Activated T-helper 17 cell treated with anti-CD3 and anti-CD28 coated beads, Interleukin-2, amount 50 U/mL, for 72 hours (primary cell): ENCODE results near the gene PHGDH. TPM values are rescaled to one million over a fixed set of nuclear protein-coding genes. Genes with fewer than 3 reads are reported as not detected.
A peak's percentile ranks its signal among the peaks of the same experiment; 100 is the strongest.

Source experiments
- ATAC-seq: fragments of 150-1000 bp; cut with Tn5 transposase; replicated peaks from 2 replicates; pipeline ENCODE4 v1.10.0; 2021; ENCODE audit warnings: mild to moderate bottlenecking, moderate library complexity
- H3K27ac Mint-ChIP-seq: one replicate; pipeline ENCODE4 v1.8.0; 2022; ENCODE audit warnings: mixed read lengths
- H3K27me3 Mint-ChIP-seq: one replicate; pipeline ENCODE4 v1.8.0; 2022; ENCODE audit warnings: mixed read lengths
- H3K36me3 Mint-ChIP-seq: one replicate; pipeline ENCODE4 v1.8.0; 2022; ENCODE audit warnings: low read depth, mild to moderate bottlenecking, mixed read lengths
- H3K4me1 Mint-ChIP-seq: one replicate; pipeline ENCODE4 v1.8.0; 2022; ENCODE audit warnings: mixed read lengths
- H3K4me3 Mint-ChIP-seq: one replicate; pipeline ENCODE4 v1.8.0; 2022; ENCODE audit warnings: mild to moderate bottlenecking, mixed read lengths
- H3K9me3 Mint-ChIP-seq: one replicate; pipeline ENCODE4 v1.8.0; 2022; ENCODE audit warnings: mixed read lengths
- total RNA-seq, 2 donors: library from RNA; stranded (reverse); gene quantifications; one replicate each; pipeline ENCODE4 v1.2.3, GENCODE V29; 2022

Gene PHGDH
- total RNA-seq, 2 donors from 2014 or later = 11.6 to 27.5 TPM

- Mint-ChIP-seq H3K4me1 (peaks cover 4% of the 10 kb centered on the region), H3K27ac (no peak overlapping the region), H3K9me3 (no peaks in the 10 kb centered on the region), H3K36me3 (no peaks in the 10 kb centered on the region), H3K27me3 (peaks cover 33% of the 10 kb centered on the region), H3K4me3 (peak overlapping the region; percentile 72)
- no peak for ATAC-seq
Measured at GRCh38 chr1:119713039-119713748, 1.5 kb downstream of the PHGDH start.

GRCh38 chr1:119713749-119714456 lies 2.2 kb downstream of the PHGDH start:
- Mint-ChIP-seq H3K4me1 (peaks cover 4% of the 10 kb centered on the region), H3K36me3 (no peaks in the 10 kb centered on the region), H3K27me3 (peaks cover 33% of the 10 kb centered on the region), H3K9me3 (no peaks in the 10 kb centered on the region), H3K27ac (no peak overlapping the region), H3K4me3 (peak overlapping the region; percentile 72)
- ATAC-seq = no peak

- Mint-ChIP-seq H3K27ac (no peak overlapping the region), H3K4me1 (peaks cover 4% of the 10 kb centered on the region), H3K27me3 (peaks cover 33% of the 10 kb centered on the region), H3K36me3 (no peaks in the 10 kb centered on the region), H3K9me3 (no peaks in the 10 kb centered on the region), H3K4me3 (peak overlapping the region; percentile 72)
- no peak for ATAC-seq
Measured at GRCh38 chr1:119714583-119714982, 2.8 kb downstream of the PHGDH start.

GRCh38 chr1:119715542-119715941 lies 3.8 kb downstream of the PHGDH start:
- Mint-ChIP-seq H3K4me1 (peaks cover 4% of the 10 kb centered on the region), H3K27ac (no peak overlapping the region), H3K9me3 (no peaks in the 10 kb centered on the region), H3K27me3 (peaks cover 31% of the 10 kb centered on the region), H3K36me3 (no peaks in the 10 kb centered on the region), H3K4me3 (no peak overlapping the region)
- ATAC-seq = no peak

GRCh38 chr1:119718409-119718808 lies 6.7 kb downstream of the PHGDH start:
- ATAC-seq = no peak
- Mint-ChIP-seq H3K36me3 (no peaks in the 10 kb centered on the region), H3K4me3 (no peak overlapping the region), H3K27ac (no peak overlapping the region), H3K4me1 (no peaks in the 10 kb centered on the region), H3K9me3 (no peaks in the 10 kb centered on the region), H3K27me3 (peaks cover 14% of the 10 kb centered on the region)

GRCh38 chr1:119718972-119719371 lies 7.2 kb downstream of the PHGDH start:
- no peak for ATAC-seq
- no peaks in the 10 kb centered on the region for H3K36me3 Mint-ChIP-seq
- H3K27me3 Mint-ChIP-seq = peaks cover 11% of the 10 kb centered on the region
- H3K9me3 Mint-ChIP-seq = no peaks in the 10 kb centered on the region
- no peak overlapping the region for H3K27ac Mint-ChIP-seq
- H3K4me1 Mint-ChIP-seq = no peaks in the 10 kb centered on the region
- H3K4me3 Mint-ChIP-seq = no peak overlapping the region

GRCh38 chr1:119720866-119721440 lies 9.2 kb downstream of the PHGDH start:
- H3K4me3 Mint-ChIP-seq = no peak overlapping the region
- no peak overlapping the region for H3K27ac Mint-ChIP-seq
- H3K27me3 Mint-ChIP-seq = no peaks in the 10 kb centered on the region
- H3K4me1 Mint-ChIP-seq = no peaks in the 10 kb centered on the region
- no peaks in the 10 kb centered on the region for H3K9me3 Mint-ChIP-seq
- ATAC-seq = no peak
- no peaks in the 10 kb centered on the region for H3K36me3 Mint-ChIP-seq

GRCh38 chr1:119721896-119722295 lies 10.2 kb downstream of the PHGDH start:
- H3K36me3 Mint-ChIP-seq = no peaks in the 10 kb centered on the region
- no peaks in the 10 kb centered on the region for H3K4me1 Mint-ChIP-seq
- no peaks in the 10 kb centered on the region for H3K27me3 Mint-ChIP-seq
- no peak for ATAC-seq
- H3K9me3 Mint-ChIP-seq = no peaks in the 10 kb centered on the region
- H3K27ac Mint-ChIP-seq = no peak overlapping the region
- H3K4me3 Mint-ChIP-seq = no peak overlapping the region

GRCh38 chr1:119724611-119725218 lies 13.0 kb downstream of the PHGDH start:
- Mint-ChIP-seq H3K27ac (no peak overlapping the region), H3K27me3 (no peaks in the 10 kb centered on the region), H3K4me1 (no peaks in the 10 kb centered on the region), H3K4me3 (no peak overlapping the region), H3K36me3 (no peaks in the 10 kb centered on the region), H3K9me3 (no peaks in the 10 kb centered on the region)
- no peak for ATAC-seq

GRCh38 chr1:119725626-119726025 lies 13.9 kb downstream of the PHGDH start:
- no peaks in the 10 kb centered on the region for H3K9me3 Mint-ChIP-seq
- ATAC-seq = no peak
- H3K36me3 Mint-ChIP-seq = no peaks in the 10 kb centered on the region
- H3K4me1 Mint-ChIP-seq = no peaks in the 10 kb centered on the region
- no peaks in the 10 kb centered on the region for H3K27me3 Mint-ChIP-seq
- H3K4me3 Mint-ChIP-seq = no peak overlapping the region
- H3K27ac Mint-ChIP-seq = no peak overlapping the region

GRCh38 chr1:119727991-119728390 lies 16.3 kb downstream of the PHGDH start:
- H3K36me3 Mint-ChIP-seq = no peaks in the 10 kb centered on the region
- ATAC-seq = no peak
- H3K27me3 Mint-ChIP-seq = no peaks in the 10 kb centered on the region
- no peaks in the 10 kb centered on the region for H3K4me1 Mint-ChIP-seq
- no peak overlapping the region for H3K4me3 Mint-ChIP-seq
- no peak overlapping the region for H3K27ac Mint-ChIP-seq
- H3K9me3 Mint-ChIP-seq = no peaks in the 10 kb centered on the region

- Mint-ChIP-seq H3K4me3 (no peak overlapping the region), H3K9me3 (no peaks in the 10 kb centered on the region), H3K4me1 (no peaks in the 10 kb centered on the region), H3K27ac (no peak overlapping the region), H3K27me3 (no peaks in the 10 kb centered on the region), H3K36me3 (no peaks in the 10 kb centered on the region)
- no peak for ATAC-seq
Measured at GRCh38 chr1:119729044-119729443, 17.3 kb downstream of the PHGDH start.

GRCh38 chr1:119731060-119731459 lies 19.3 kb downstream of the PHGDH start:
- Mint-ChIP-seq H3K27me3 (no peaks in the 10 kb centered on the region), H3K27ac (no peak overlapping the region), H3K4me3 (no peak overlapping the region), H3K4me1 (no peaks in the 10 kb centered on the region), H3K36me3 (no peaks in the 10 kb centered on the region), H3K9me3 (no peaks in the 10 kb centered on the region)
- no peak for ATAC-seq

- Mint-ChIP-seq H3K27ac (no peak overlapping the region), H3K4me1 (no peaks in the 10 kb centered on the region), H3K27me3 (no peaks in the 10 kb centered on the region), H3K9me3 (no peaks in the 10 kb centered on the region), H3K4me3 (no peak overlapping the region), H3K36me3 (no peaks in the 10 kb centered on the region)
- no peak for ATAC-seq
Measured at GRCh38 chr1:119731741-119732430, 20.2 kb downstream of the PHGDH start.
